ENCODE measurements around the gene COBLL1.

DNA sequence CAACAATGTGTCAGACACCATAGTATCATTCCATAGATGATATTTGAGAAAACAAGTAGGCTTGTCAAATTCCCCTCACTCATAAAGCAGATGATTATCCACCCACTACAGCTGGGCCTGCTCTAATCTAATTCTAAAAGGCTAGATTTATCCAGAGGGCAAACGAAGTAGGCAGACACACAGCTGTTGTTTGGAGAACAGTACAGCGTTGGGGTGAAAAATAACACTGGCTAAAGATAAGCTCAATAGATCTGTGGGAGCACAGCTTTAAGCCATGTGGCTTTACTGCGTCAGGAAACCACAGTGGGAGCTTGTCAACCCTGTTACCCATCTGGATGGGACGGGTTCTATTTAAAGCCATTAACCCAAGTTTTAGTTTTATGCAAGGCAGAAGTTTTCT lies 48.9 kb upstream of the COBLL1 start:
- TF ChIP-seq, protein P1, sequence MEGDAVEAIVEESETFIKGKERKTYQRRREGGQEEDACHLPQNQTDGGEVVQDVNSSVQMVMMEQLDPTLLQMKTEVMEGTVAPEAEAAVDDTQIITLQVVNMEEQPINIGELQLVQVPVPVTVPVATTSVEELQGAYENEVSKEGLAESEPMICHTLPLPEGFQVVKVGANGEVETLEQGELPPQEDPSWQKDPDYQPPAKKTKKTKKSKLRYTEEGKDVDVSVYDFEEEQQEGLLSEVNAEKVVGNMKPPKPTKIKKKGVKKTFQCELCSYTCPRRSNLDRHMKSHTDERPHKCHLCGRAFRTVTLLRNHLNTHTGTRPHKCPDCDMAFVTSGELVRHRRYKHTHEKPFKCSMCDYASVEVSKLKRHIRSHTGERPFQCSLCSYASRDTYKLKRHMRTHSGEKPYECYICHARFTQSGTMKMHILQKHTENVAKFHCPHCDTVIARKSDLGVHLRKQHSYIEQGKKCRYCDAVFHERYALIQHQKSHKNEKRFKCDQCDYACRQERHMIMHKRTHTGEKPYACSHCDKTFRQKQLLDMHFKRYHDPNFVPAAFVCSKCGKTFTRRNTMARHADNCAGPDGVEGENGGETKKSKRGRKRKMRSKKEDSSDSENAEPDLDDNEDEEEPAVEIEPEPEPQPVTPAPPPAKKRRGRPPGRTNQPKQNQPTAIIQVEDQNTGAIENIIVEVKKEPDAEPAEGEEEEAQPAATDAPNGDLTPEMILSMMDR (IDR thresholded peaks at IDR 0.05), result no peak
- no peak for TF ChIP-seq POLR2A (IDR thresholded peaks at IDR 0.05)

Measured in heart left ventricle (tissue), 13 donors.